Measurements from ENCODE around the gene PPM1J.

- no peak for TF ChIP-seq CTCF (IDR thresholded peaks at IDR 0.05)
- TF ChIP-seq POLR2A (IDR thresholded peaks at IDR 0.05): no peak
- TF ChIP-seq POLR2AphosphoS5 (IDR thresholded peaks at IDR 0.05; ENCODE audit: insufficient read depth in 1 of 2, low read depth in 1 of 2): no peak
Observed at GRCh38 chr1:112710159-112710558, 5.0 kb downstream of the PPM1J start.
